Pancreas (tissue), 10 donors: ENCODE data around the gene SYPL2. TPM values are rescaled to one million over a fixed set of nuclear protein-coding genes. Genes with fewer than 3 reads are reported as not detected.

ENCODE experiments used
- ATAC-seq, 4 donors: fragments of 200-7000 bp; cut with Tn5 transposase; one replicate each; pipeline versions ENCODE4 v1.8.0 to v1.9.1; 2020; ENCODE audit warnings: mild to moderate bottlenecking in 4 of 4, moderate library complexity in 4 of 4
- DNase-seq, 6 donors: peaks; one replicate each; pipeline ENCODE4 v3.0.0-alpha.2; 2020
- FAIRE-seq: peaks from 2 replicates; lab custom pipeline; 2012; peaks lifted over from hg19 to GRCh38; lab: Jason Lieb, UNC
- H3K27ac ChIP-seq, 4 donors: fragments of 200-600 bp; sonication (generic); 1 replicate in 3 of 4; 2 replicates in 1 of 4; pipeline versions ENCODE4 v1.5.0 to v1.8.0; 2020
- H3K27me3 ChIP-seq, 4 donors: fragments of 200-600 bp; one replicate each; pipeline ENCODE4 v1.8.0; 2021
- H3K36me3 ChIP-seq, 3 donors: fragments of 200-600 bp; sonication (generic) in 1 of 3; one replicate each; pipeline versions ENCODE4 v1.5.0 to v1.8.0; 2020 to 2021
- H3K4me1 ChIP-seq, 3 donors: fragments of 200-600 bp; one replicate each; pipeline ENCODE4 v1.8.0; 2021
- H3K4me3 ChIP-seq, 4 donors: fragments of 200-600 bp; sonication (generic) in 2 of 4; one replicate each; pipeline versions ENCODE4 v1.5.0 to v1.8.0; 2020 to 2021
- H3K9me3 ChIP-seq, 4 donors: fragments of 200-600 bp; one replicate each; pipeline ENCODE4 v1.8.0; 2021
- CTCF ChIP-seq, 4 donors: fragments of 200-600 bp; sonication (generic) in 3 of 4; IDR thresholded peaks; one replicate each; pipeline versions ENCODE4 v1.5.0 to v1.8.0; 2021; ENCODE audit warnings: antibody characterized with exemption in 4 of 4
- WGBS, 2 donors: extraction: QIAGEN DNeasy Blood & Tissue Kit; methylation state at CpG; one replicate each; pipeline ENCODE4 v1.1.7; 2013; 5-methylcytosine and 5-hydroxymethylcytosine counted together
- intact Hi-C, 3 donors: fragments of 100-400 bp; cut with DNase I; formaldehyde crosslinking; loops; one replicate each; pipeline versions ENCODE4 v1.11.1 to v1.14.2; 2022
- polyA plus RNA-seq, 2 donors: library from polyadenylated mRNA; stranded (reverse); fragments of 200-250 nt; gene quantifications; one replicate each; pipeline ENCODE4 v1.2.3, GENCODE V29; 2013
- total RNA-seq, 6 donors: library from RNA; stranded (reverse); fragmentation: NEBNext Ultra II Directional in 4 of 6; extraction: Animal tissue kit (Norgen Biotek cat#: 25700) in 4 of 6; gene quantifications; one replicate each; pipeline versions ENCODE4 v1.2.1 to v1.2.4, GENCODE V29; 2021 to 2023
- donor health status: healthy with polysubstance abuse.
- donor health status: DM: no; HTN: no; CAD: no; lungs with moderate emphysema.
- donor health status: DM: no; HTN: no; CAD: no.
- donor health status: control.
- donor health status: control.
- donor health status: Bipolar disorder and iron deficiency.
- donor health status: DM: yes; HTN: yes; CAD: no.
- donor health status: DM: no; HTN: no; CAD: no.
- donor health status: DM: no; HTN: no; CAD: no.
- donor health status: DM: yes; HTN: yes; CAD: no.

Gene SYPL2
- total and polyA plus RNA-seq, 8 donors: 1.5 to 3.7 (median 2.5) TPM

GRCh38 chr1:109527098-109527811 is 60.9 kb downstream of the SYPL2 start:
- no peak overlapping the region for H3K27ac ChIP-seq
- no peaks in the 10 kb centered on the region for H3K36me3 ChIP-seq
- DNase-seq (no peak), ATAC-seq (no peak), FAIRE-seq (no peak)
- peaks cover 0 to 4% (median 0%) of the 10 kb centered on the region in 3 donors for H3K4me1 ChIP-seq
- intact Hi-C loops: loop anchor here in 1 of 3 donors (10.0 kb wide), 1 partner anchor 252 kb away; no protein-coding TSS in a partner anchor
- H3K9me3 ChIP-seq: no peaks in the 10 kb centered on the region
- 55 to 71% methylated on average over 14 of the region's 14 CpGs for WGBS, 2 donors
- no peaks in the 10 kb centered on the region for H3K27me3 ChIP-seq
- TF ChIP-seq CTCF (IDR thresholded peaks at IDR 0.05): no peak
- no peak overlapping the region for H3K4me3 ChIP-seq

GRCh38 chr1:109527846-109528695 is 61.7 kb downstream of the SYPL2 start:
- peaks cover 0 to 9% (median 0%) of the 10 kb centered on the region in 3 donors for H3K4me1 ChIP-seq
- no peaks in the 10 kb centered on the region for H3K9me3 ChIP-seq
- H3K36me3 ChIP-seq: no peaks in the 10 kb centered on the region
- DNase-seq (no peak), FAIRE-seq (no peak), ATAC-seq (no peak)
- TF ChIP-seq CTCF (IDR thresholded peaks at IDR 0.05): no peak
- intact Hi-C loops: loop anchor here in 1 of 3 donors (10.0 kb wide), 1 partner anchor 253 kb away; no protein-coding TSS in a partner anchor
- 66 to 79% methylated on average over 9 of the region's 9 CpGs for WGBS, 2 donors
- H3K27ac ChIP-seq: no peak overlapping the region
- H3K27me3 ChIP-seq: no peaks in the 10 kb centered on the region
- no peak overlapping the region for H3K4me3 ChIP-seq

GRCh38 chr1:109528712-109529111 is 62.4 kb downstream of the SYPL2 start:
- intact Hi-C loops: loop anchor here in 1 of 3 donors (10.0 kb wide), 1 partner anchor 254 kb away; no protein-coding TSS in a partner anchor
- no peak for FAIRE-seq

GRCh38 chr1:109529881-109530456 is 63.6 kb downstream of the SYPL2 start:
- ATAC-seq (no peak), DNase-seq (no peak), FAIRE-seq (no peak)
- no peak overlapping the region for H3K27ac ChIP-seq
- intact Hi-C loops: loop anchor here in 2 of 3 donors (5.0 to 10.0 kb wide), 4 partner anchors 38 to 278 kb away; partner anchors contain the start of gene CYB561D1 (in 1 of the 2)
- H3K4me1 ChIP-seq: peaks cover 0 to 9% (median 0%) of the 10 kb centered on the region in 3 donors
- 69 to 73% methylated on average over 8 of the region's 8 CpGs for WGBS, 2 donors
- no peaks in the 10 kb centered on the region for H3K27me3 ChIP-seq
- no peaks in the 10 kb centered on the region for H3K36me3 ChIP-seq
- H3K9me3 ChIP-seq: no peaks in the 10 kb centered on the region
- no peak for TF ChIP-seq CTCF (IDR thresholded peaks at IDR 0.05)
- no peak overlapping the region for H3K4me3 ChIP-seq

More at GRCh38 chr1:109528712-109529111, 62.4 kb downstream of the SYPL2 start:
- TF ChIP-seq CTCF (IDR thresholded peaks at IDR 0.05): no peak
- ATAC-seq (no peak), DNase-seq (no peak)
- Histone ChIP-seq H3K4me1 (peaks cover 0 to 9% (median 0%) of the 10 kb centered on the region in 3 donors), H3K4me3 (no peak overlapping the region), H3K27ac (no peak overlapping the region), H3K27me3 (no peaks in the 10 kb centered on the region), H3K36me3 (no peaks in the 10 kb centered on the region), H3K9me3 (no peaks in the 10 kb centered on the region)
- 81 to 90% methylated on average over 3 of the region's 3 CpGs for WGBS, 2 donors
